Measurements from ENCODE around the gene ATP5PD.

GRCh38 chr17:75001915-75002843 lies 44.6 kb downstream of the ATP5PD start:
- TF ChIP-seq POLR2A (IDR thresholded peaks at IDR 0.05) (no peak), CTCF (IDR thresholded peaks at IDR 0.05) (no peak), EP300 (IDR thresholded peaks at IDR 0.05) (no peak), POLR2AphosphoS5 (IDR thresholded peaks at IDR 0.05) (no peak)
